Gastrocnemius medialis (tissue), 4 donors: ENCODE measurements around the gene CKMT1B.
"Not testable (repeated sequence)": the region's sequence is repeated elsewhere in the genome, so short reads cannot be mapped to it uniquely, and the experiment has no call there.

ENCODE experiments used
- CTCF ChIP-seq, 5 experiments: fragments of 450-650 bp in 3 of 5; fragments of 200-600 bp in 2 of 5; sonication (generic) in 2 of 5; IDR thresholded peaks in 4 of 5; conservative IDR thresholded peaks in 1 of 5; 1 replicate in 4 of 5; 2 replicates in 1 of 5; pipeline ENCODE4 v1.5.1; 2016 to 2019; ENCODE audit warnings: antibody characterized with exemption in 5 of 5, mild to moderate bottlenecking in 3 of 5, moderate library complexity in 3 of 5
- POLR2A ChIP-seq, 2 donors: fragments of 450-650 bp; IDR thresholded peaks; one replicate each; pipeline ENCODE4 v1.6.1; 2017; ENCODE audit warnings: antibody characterized with exemption in 2 of 2, mild to moderate bottlenecking in 2 of 2, moderate library complexity in 2 of 2

GRCh38 chr15:43602233-43602632 lies 8.4 kb downstream of the CKMT1B start:
- not testable (repeated sequence) for TF ChIP-seq POLR2A (IDR thresholded peaks at IDR 0.05); CTCF (IDR thresholded peaks at IDR 0.05 in 4 of 5, conservative IDR thresholded peaks at IDR 0.05 in 1 of 5)
